Vagina (tissue), 2 donors: ENCODE results near the gene RAB44.

Experiments
- POLR2A ChIP-seq, 2 donors: fragments of 450-650 bp; IDR thresholded peaks; one replicate each; pipeline ENCODE4 v1.6.1; 2017; ENCODE audit warnings: antibody characterized with exemption in 2 of 2, mild to moderate bottlenecking in 2 of 2, moderate library complexity in 2 of 2
- TF ChIP-seq, protein P1 (sequence below), 3 experiments: fragments of 450-650 bp in 2 of 3; fragments of 200-600 bp in 1 of 3; sonication (generic) in 1 of 3; IDR thresholded peaks; one replicate each; pipeline ENCODE4 v1.5.1; 2017 to 2019; ENCODE audit warnings: antibody characterized with exemption in 3 of 3, mild to moderate bottlenecking in 2 of 3, moderate library complexity in 2 of 3

DNA sequence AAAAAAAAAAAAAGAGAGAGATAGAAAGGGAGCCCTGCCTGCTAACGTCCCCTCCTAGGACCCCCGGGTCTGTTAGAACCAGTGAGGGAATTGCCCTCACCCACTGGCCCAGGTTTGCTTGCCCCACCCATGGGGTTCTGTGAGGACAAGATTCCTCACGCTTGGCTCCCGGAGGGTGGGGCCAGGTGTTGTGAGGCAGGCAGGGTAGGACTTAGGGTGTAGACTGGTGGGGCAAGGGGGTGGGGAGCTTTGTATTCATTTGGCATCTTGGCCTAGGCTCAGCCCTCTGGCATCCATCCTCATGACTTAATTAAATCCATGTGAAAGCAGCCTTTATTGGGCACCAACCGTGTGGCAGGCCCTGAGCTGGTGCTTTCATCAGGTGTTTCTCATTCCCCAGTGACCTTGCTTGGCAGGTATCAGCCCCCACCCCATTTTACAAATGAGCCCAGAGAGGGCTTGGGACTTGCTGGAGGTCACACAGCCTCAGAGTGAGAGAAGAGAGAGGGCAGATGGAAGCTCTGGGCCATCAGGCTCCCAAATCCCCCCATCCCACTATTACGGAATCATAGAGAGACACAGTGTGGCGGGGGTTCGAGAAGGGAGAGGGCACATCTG is 19.0 kb downstream of the RAB44 start:
- no peak for TF ChIP-seq POLR2A (IDR thresholded peaks at IDR 0.05)
- TF ChIP-seq, protein P1, sequence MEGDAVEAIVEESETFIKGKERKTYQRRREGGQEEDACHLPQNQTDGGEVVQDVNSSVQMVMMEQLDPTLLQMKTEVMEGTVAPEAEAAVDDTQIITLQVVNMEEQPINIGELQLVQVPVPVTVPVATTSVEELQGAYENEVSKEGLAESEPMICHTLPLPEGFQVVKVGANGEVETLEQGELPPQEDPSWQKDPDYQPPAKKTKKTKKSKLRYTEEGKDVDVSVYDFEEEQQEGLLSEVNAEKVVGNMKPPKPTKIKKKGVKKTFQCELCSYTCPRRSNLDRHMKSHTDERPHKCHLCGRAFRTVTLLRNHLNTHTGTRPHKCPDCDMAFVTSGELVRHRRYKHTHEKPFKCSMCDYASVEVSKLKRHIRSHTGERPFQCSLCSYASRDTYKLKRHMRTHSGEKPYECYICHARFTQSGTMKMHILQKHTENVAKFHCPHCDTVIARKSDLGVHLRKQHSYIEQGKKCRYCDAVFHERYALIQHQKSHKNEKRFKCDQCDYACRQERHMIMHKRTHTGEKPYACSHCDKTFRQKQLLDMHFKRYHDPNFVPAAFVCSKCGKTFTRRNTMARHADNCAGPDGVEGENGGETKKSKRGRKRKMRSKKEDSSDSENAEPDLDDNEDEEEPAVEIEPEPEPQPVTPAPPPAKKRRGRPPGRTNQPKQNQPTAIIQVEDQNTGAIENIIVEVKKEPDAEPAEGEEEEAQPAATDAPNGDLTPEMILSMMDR (IDR thresholded peaks at IDR 0.05): no peak
